Gastrocnemius medialis (tissue), 4 donors: Measurements from ENCODE around the gene SCMH1. TPM values are rescaled to one million over a fixed set of nuclear protein-coding genes. Genes with fewer than 3 reads are reported as not detected.

Experiments used
- ATAC-seq, 2 donors: fragments of 150-250 bp; one replicate each; pipeline ENCODE4 v1.9.1; 2016
- DNase-seq, 2 donors: peaks; one replicate each; pipeline ENCODE4 v3.0.0-alpha.2; 2019
- H3K27ac ChIP-seq, 4 donors: fragments of 200-600 bp; sonication (generic); 1 replicate in 1 of 4; 2 replicates in 3 of 4; pipeline ENCODE4 v1.5.1; 2016 to 2018; ENCODE audit warnings: mild to moderate bottlenecking in 2 of 4, moderate library complexity in 1 of 4
- H3K27me3 ChIP-seq, 3 donors: fragments of 200-600 bp; sonication (generic) in 2 of 3; 1 replicate in 1 of 3; 2 replicates in 2 of 3; pipeline versions ENCODE4 v1.5.1 to v1.6.0; 2016 to 2019; ENCODE audit warnings: mild to moderate bottlenecking in 1 of 3, moderate library complexity in 1 of 3
- H3K36me3 ChIP-seq, 2 donors: fragments of 200-600 bp; sonication (generic) in 1 of 2; one replicate each; pipeline ENCODE4 v1.5.1; 2017 to 2018
- H3K4me1 ChIP-seq, 2 donors: fragments of 200-600 bp; sonication (generic) in 1 of 2; one replicate each; pipeline ENCODE4 v1.5.1; 2016 to 2017; ENCODE audit warnings: mild to moderate bottlenecking in 2 of 2
- H3K4me3 ChIP-seq, 4 donors: fragments of 200-600 bp; sonication (generic) in 3 of 4; 1 replicate in 1 of 4; 2 replicates in 3 of 4; pipeline ENCODE4 v1.5.1; 2016 to 2019; ENCODE audit warnings: mild to moderate bottlenecking in 2 of 4
- H3K9me3 ChIP-seq, 3 donors: fragments of 200-600 bp; sonication (generic) in 2 of 3; 1 replicate in 1 of 3; 2 replicates in 2 of 3; pipeline ENCODE4 v1.5.1; 2016 to 2019
- POLR2A ChIP-seq, 2 donors: fragments of 450-650 bp; IDR thresholded peaks; one replicate each; pipeline ENCODE4 v1.6.1; 2017; ENCODE audit warnings: antibody characterized with exemption in 2 of 2, mild to moderate bottlenecking in 2 of 2, moderate library complexity in 2 of 2
- in situ Hi-C, 4 donors: fragments of 200-750 bp; cut with MboI; loops; one replicate each; pipeline versions ENCODE4 v1.15.0 to v1.8.0; 2017; ENCODE audit warnings: low sequenced_read_pairs in 4 of 4
- intact Hi-C: fragments of 100-400 bp; cut with DNase I; formaldehyde crosslinking; loops from one replicate; pipeline ENCODE4 v1.15.1; 2023; ENCODE audit warnings: low total_unique reads
- total RNA-seq, 4 donors: library from RNA; depleted of rRNA; stranded (reverse); fragments of >200 nt; gene quantifications; one replicate each; pipeline versions ENCODE4 v1.1.0 to v1.2.3, GENCODE V29; 2016
- TF ChIP-seq, protein P1 (sequence below), 5 experiments: fragments of 450-650 bp in 3 of 5; fragments of 200-600 bp in 2 of 5; sonication (generic) in 2 of 5; IDR thresholded peaks in 4 of 5; conservative IDR thresholded peaks in 1 of 5; 1 replicate in 4 of 5; 2 replicates in 1 of 5; pipeline ENCODE4 v1.5.1; 2016 to 2019; ENCODE audit warnings: antibody characterized with exemption in 5 of 5, mild to moderate bottlenecking in 3 of 5, moderate library complexity in 3 of 5

SCMH1 gene
- total RNA-seq, 4 donors from 2014 or later = 17.1 to 29.4 (median 25.5) TPM

DNA sequence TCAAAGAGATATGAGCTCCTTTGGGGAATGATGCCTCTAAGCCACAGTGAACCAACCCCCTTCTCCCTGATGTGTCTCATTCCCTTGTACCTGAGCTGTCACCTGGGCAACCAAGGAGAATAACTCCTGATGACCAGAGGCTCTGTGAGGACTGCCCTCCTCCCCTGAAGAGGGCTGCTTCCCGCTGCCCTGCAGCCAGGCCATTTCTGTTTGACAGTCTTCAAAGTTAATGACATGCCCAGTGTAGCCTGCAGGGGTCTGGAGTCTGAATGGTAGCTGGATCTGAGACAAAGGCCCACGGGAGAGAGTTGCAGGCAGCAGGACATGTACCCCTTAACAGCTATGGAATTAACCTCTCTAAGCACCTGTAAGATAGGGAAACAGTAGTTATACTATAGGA lies 217.2 kb downstream of the SCMH1 start:
- H3K4me3 ChIP-seq = no peak overlapping the region
- no peaks in the 10 kb centered on the region for H3K4me1 ChIP-seq
- no peaks in the 10 kb centered on the region for H3K27me3 ChIP-seq
- H3K36me3 ChIP-seq = peaks cover 0 to 24% of the 10 kb centered on the region in 2 donors
- in situ Hi-C loops = loop anchor here in 1 of 4 donors (25.0 kb wide), 1 partner anchor 212 kb away; the partner anchor contains the start of gene SCMH1
- H3K9me3 ChIP-seq = no peaks in the 10 kb centered on the region
- no peak overlapping the region for H3K27ac ChIP-seq
- intact Hi-C loops = no loop called here
- no peak for TF ChIP-seq POLR2A (IDR thresholded peaks at IDR 0.05)
- TF ChIP-seq, protein P1, sequence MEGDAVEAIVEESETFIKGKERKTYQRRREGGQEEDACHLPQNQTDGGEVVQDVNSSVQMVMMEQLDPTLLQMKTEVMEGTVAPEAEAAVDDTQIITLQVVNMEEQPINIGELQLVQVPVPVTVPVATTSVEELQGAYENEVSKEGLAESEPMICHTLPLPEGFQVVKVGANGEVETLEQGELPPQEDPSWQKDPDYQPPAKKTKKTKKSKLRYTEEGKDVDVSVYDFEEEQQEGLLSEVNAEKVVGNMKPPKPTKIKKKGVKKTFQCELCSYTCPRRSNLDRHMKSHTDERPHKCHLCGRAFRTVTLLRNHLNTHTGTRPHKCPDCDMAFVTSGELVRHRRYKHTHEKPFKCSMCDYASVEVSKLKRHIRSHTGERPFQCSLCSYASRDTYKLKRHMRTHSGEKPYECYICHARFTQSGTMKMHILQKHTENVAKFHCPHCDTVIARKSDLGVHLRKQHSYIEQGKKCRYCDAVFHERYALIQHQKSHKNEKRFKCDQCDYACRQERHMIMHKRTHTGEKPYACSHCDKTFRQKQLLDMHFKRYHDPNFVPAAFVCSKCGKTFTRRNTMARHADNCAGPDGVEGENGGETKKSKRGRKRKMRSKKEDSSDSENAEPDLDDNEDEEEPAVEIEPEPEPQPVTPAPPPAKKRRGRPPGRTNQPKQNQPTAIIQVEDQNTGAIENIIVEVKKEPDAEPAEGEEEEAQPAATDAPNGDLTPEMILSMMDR (IDR thresholded peaks at IDR 0.05 in 4 of 5, conservative IDR thresholded peaks at IDR 0.05 in 1 of 5) = no peak
- ATAC-seq (no peak), DNase-seq (no peak)

DNA sequence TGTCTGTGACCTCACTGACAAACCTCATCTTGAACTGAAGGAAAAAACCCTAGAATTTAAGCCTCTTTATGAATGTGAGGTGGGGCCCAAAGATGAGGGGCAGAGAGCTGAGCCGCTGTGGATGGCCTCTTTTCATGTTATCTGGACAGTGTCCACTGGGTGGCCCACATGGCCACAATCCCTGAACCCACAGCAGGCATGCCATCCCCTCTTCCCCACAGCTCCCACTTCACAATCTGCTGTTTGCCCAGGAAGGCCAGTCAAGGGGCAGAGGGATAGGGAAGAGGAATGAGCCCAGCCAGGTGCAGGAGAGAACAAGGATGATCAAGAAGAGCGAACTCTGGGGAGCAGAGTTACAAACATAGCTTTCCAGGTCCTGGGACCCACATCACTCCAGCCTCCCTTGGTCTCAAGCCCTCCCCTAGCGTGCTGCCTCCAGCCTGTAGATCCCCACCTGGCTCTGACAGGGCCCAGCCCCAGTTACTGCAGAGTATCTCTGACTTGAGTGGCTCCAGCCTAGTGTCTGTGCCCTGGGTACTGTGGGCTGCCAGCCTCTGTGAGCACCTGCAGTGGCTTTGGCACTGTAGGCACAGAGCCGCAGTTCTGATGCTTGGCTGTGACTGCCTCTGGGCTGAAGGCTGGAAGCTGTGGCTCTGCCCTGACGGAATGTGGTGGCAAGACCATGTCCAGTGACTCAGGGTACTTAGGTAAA lies 218.7 kb downstream of the SCMH1 start:
- Histone ChIP-seq H3K27me3 (no peaks in the 10 kb centered on the region), H3K36me3 (peaks cover 0 to 10% of the 10 kb centered on the region in 2 donors), H3K4me3 (no peak overlapping the region), H3K4me1 (no peaks in the 10 kb centered on the region), H3K9me3 (no peaks in the 10 kb centered on the region), H3K27ac (no peak overlapping the region)
- ATAC-seq (no peak), DNase-seq (no peak)
- in situ Hi-C loops = no loop called here
- TF ChIP-seq POLR2A (IDR thresholded peaks at IDR 0.05) = no peak
- intact Hi-C loops = no loop called here

DNA sequence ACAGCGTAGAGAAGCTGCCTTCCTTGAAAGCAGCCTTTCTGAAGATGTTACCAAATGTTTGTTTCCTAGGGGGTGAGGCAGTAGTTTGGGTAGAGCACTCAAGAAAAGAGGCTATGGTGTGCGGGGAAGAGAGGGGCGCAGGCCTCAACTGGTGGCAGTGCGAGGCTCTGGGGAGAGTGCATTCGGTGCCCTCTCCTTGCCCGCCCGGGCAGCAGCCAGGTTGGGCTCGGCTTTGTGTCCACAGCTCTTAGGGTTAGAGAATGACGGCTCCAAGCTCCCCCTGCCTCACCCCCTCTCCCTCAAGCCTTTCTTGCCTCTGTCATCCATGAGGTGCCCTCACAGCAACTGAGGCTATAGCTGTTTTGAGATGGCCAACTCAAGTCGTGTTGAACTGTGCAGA lies 219.7 kb downstream of the SCMH1 start:
- Histone ChIP-seq H3K27me3 (no peaks in the 10 kb centered on the region), H3K36me3 (no peaks in the 10 kb centered on the region), H3K4me3 (no peak overlapping the region), H3K27ac (no peak overlapping the region), H3K9me3 (no peaks in the 10 kb centered on the region), H3K4me1 (no peaks in the 10 kb centered on the region)
- ATAC-seq = no peak
- in situ Hi-C loops (no loop called here), intact Hi-C loops (no loop called here)
- TF ChIP-seq POLR2A (IDR thresholded peaks at IDR 0.05) = no peak
- TF ChIP-seq, protein P1 (IDR thresholded peaks at IDR 0.05 in 4 of 5, conservative IDR thresholded peaks at IDR 0.05 in 1 of 5) = no peak
- DNase-seq = no peak

DNA sequence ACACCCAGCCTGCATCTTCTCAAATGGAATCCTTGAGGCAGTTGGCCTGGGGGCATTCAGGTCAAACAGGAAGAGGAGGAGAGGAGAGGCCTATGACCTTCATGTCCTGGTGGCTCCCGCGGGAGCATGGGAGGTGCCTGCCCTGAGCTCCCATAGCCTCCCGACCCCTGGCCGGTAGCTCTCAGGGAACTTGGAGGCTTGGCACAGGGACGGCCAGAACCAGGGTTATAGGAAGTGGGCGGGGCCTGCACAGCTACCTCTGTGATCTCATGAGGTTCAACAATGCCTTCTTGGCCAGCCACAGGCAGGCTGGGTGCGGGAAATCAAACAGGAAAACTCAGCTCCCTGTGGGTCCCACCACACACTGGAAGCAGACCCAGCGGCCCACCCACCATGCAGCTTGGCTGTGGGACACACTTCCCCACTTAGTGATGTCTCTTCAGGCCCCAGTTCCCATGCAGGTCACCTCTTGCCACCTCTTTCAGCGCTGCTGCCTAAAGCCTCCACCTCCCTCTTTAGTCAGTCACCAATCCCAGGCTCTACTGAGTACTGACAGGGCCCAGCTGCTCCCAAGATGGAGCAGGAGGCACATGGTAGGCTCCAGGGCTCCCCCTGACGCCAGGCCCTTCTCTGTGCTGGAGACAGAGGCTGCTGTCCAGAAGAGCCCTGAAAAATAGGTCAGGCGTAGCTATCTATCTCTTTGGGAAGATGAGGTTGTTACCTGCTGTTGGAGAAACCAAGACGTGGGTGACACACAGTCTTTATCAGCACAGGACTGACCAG lies 220.4 kb downstream of the SCMH1 start, which contains the start of gene SLFNL1:
SLFNL1 (minus strand) TSS at position 200 of the 783 bp plus-strand sequence. CDS start 1,065 bp downstream, outside the sequence.
- no peaks in the 10 kb centered on the region for H3K27me3 ChIP-seq
- DNase-seq = no peak
- no peak within 1 kb of the TSS for H3K27ac ChIP-seq
- H3K4me1 ChIP-seq = no peaks in the 10 kb centered on the region
- in situ Hi-C loops = no loop called here
- no peak within 1 kb of the TSS for H3K4me3 ChIP-seq
- no peak for TF ChIP-seq POLR2A (IDR thresholded peaks at IDR 0.05)
- H3K9me3 ChIP-seq = no peaks in the 10 kb centered on the region
- intact Hi-C loops = no loop called here
- H3K36me3 ChIP-seq = no peaks in the 10 kb centered on the region
- ATAC-seq = no peak

DNA sequence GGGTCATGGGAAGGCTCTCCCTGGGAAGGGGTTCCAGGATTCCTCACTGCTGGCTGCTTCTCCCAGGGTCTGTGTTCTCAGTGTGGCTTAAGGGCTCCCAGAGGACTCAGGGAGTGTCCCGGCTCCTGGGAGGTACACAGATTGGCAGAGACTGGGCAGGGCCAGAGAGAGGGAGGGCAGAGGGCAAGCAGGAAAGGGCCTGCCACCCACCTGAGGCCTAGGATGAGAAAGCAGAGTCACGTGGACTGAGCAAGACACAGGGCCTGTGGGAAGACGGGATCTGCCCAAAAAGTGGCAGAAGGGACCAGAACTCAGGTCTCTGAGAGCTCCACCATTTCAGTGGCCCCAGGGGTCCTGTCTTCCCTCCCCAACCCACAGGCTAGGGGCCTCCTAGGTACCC lies 221.5 kb downstream of the SCMH1 start:
- H3K9me3 ChIP-seq = no peaks in the 10 kb centered on the region
- intact Hi-C loops (no loop called here), in situ Hi-C loops (no loop called here)
- H3K36me3 ChIP-seq = no peaks in the 10 kb centered on the region
- no peak for TF ChIP-seq POLR2A (IDR thresholded peaks at IDR 0.05)
- TF ChIP-seq, protein P1 (IDR thresholded peaks at IDR 0.05 in 4 of 5, conservative IDR thresholded peaks at IDR 0.05 in 1 of 5) = no peak
- no peak overlapping the region for H3K27ac ChIP-seq
- H3K4me3 ChIP-seq = no peak overlapping the region
- H3K27me3 ChIP-seq = no peaks in the 10 kb centered on the region
- DNase-seq (no peak), ATAC-seq (no peak)
- H3K4me1 ChIP-seq = no peaks in the 10 kb centered on the region
